Retinal pigment epithelial cell (primary cell): ENCODE results near the gene TBL3.
A peak's percentile ranks its signal among the peaks of the same experiment; 100 is the strongest.

Experiments used
- DNase-seq: peaks from one replicate; pipeline ENCODE4 v3.0.0-alpha.2; 2010; ENCODE audit warnings: low read depth
- H3K4me3 ChIP-seq: 2 replicates; pipeline ENCODE4 v1.5.1; 2011; ENCODE audit warnings: mild to moderate bottlenecking, low read length, control low read depth, moderate library complexity
- TF ChIP-seq, protein P1 (sequence below): conservative IDR thresholded peaks from 2 replicates; pipeline ENCODE4 v1.5.1; 2011; ENCODE audit warnings: low read depth, low read length, control low read depth, inconsistent platforms

TBL3 gene

DNA sequence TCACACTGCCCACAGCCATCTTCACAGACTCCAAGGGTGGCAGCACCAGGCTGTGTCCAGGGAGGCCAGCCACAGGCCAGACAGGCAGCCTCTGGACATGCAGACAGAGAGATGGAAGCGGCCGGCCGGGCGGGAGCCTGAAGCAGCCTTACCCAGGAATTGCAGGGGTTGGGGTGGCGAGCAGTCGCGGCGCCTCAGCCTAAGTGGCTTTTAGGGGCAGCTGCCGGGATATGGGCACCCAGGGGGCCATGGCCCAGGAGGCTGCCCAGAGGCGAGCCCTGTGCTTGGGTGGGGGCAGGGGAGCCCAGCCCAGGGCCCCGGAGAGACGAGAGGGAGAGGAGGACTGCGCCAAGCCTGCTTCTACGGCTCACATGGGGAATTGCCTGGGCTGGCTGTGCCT, 53.4 kb downstream of the TBL3 start:
- H3K4me3 ChIP-seq: no peak overlapping the region
- DNase-seq: no peak
- TF ChIP-seq, protein P1, sequence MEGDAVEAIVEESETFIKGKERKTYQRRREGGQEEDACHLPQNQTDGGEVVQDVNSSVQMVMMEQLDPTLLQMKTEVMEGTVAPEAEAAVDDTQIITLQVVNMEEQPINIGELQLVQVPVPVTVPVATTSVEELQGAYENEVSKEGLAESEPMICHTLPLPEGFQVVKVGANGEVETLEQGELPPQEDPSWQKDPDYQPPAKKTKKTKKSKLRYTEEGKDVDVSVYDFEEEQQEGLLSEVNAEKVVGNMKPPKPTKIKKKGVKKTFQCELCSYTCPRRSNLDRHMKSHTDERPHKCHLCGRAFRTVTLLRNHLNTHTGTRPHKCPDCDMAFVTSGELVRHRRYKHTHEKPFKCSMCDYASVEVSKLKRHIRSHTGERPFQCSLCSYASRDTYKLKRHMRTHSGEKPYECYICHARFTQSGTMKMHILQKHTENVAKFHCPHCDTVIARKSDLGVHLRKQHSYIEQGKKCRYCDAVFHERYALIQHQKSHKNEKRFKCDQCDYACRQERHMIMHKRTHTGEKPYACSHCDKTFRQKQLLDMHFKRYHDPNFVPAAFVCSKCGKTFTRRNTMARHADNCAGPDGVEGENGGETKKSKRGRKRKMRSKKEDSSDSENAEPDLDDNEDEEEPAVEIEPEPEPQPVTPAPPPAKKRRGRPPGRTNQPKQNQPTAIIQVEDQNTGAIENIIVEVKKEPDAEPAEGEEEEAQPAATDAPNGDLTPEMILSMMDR: no peak

DNA sequence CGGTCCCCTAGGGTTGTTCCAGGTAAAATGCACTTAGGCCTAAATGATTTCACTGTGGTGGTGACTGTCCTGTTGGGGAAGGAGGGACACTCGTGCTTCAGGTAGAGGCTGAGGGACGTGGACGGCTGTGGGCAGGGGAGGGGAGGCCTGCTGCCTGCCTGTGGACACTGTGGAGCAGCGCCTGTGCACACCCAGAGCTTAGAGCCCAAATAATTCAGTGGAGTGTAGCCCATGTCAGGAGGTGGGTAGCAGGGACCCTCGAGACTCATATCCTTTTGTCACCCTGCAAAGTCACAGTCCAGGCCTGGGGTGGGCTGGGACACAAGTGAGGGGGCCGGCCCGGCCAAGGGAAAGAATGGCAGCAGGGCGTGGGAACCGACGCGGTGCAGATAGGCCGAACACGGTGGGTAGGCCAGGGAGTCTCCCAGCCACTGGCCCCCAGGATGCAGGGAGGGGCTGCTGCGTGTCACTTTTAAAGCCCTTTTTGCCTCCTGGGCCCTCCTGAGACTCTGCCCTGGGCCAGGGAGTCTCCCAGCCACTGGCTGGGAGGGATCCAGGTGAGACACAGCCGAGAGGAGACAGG, 54.1 kb downstream of the TBL3 start:
- peak overlapping the region; percentile 33 for H3K4me3 ChIP-seq
- DNase-seq: no peak
- TF ChIP-seq, protein P1: no peak

DNA sequence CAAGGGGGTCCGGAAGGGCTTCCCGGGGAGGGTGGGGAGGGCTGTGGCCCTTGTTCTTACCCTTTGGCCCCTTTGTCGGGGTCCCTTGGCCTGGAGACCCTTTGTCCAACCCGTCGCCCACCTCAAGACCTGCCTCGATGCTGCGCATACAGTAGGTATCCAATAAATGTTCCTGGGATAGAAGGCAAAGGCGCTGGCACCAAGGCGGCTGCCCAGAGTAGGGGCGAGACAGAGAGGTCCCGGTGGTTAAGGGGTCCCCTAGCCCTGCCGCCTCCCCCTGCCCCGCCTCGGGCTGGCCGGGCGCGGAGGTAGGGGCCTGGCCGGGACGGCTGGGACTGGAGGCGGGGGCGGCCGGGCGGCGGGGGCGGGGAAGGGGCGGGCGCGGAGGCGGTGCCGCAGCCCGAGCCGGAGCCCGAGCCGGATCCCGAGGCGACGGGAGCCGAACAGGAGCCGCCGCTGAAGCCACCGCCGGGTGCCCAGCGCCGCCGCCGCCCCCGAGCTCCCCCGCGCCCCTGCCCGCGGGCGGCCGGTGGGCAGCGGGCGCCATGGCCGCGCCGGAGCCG, 54.7 kb downstream of the TBL3 start, which contains the start of gene NHERF2:
TSS of gene NHERF2 (plus strand) at position 442 of the 563 bp plus-strand sequence. CDS start at position 546, 104 bp downstream.
- DNase-seq: no peak
- TF ChIP-seq, protein P1: no peak
- peak within 1 kb of the TSS; percentile 54 for H3K4me3 ChIP-seq

DNA sequence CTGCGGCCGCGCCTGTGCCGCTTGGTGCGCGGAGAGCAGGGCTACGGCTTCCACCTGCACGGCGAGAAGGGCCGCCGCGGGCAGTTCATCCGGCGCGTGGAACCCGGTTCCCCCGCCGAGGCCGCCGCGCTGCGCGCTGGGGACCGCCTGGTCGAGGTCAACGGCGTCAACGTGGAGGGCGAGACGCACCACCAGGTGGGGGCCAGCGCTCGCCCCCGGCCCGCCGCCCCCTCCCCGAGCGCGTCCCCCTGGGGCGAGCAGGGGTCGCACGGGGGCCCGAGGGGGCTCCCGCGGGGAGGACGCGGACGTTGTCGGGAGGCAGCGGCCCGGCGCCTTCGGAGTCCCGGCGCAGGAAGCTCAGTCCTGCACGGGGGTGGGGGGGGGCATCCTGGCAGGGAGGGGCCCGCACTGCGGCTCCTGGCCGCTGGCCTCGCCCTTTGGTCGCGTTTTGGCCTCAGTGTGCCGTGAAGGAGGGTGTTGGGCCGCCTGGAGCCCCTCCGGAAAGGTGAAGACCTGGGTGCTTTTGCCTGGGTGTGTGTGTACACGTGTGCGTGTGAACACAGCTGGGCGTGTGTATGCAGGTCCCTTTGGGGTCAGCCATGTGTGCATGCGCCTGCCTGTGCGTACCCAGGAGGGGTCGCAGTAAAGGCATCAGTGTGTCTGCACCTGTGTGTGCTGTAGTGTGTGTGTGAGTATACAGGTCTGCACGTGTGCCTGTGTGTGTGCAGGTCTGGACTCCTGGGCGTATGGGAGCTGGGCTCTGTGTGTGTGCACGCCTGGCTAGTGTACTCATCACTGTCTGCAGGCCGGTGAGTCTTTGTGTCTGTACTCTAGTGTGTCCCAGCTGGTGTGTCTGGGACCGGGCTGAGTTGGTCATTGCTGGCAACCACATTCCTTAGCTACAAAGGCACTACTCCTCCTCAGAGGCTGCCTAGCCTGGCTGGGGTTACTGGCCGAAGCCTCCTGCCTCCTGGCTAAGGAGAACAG, 55.5 kb downstream of the TBL3 start:
- peak overlapping the region; percentile 54 for H3K4me3 ChIP-seq
- DNase-seq: no peak
- TF ChIP-seq, protein P1: peak; percentile 17

DNA sequence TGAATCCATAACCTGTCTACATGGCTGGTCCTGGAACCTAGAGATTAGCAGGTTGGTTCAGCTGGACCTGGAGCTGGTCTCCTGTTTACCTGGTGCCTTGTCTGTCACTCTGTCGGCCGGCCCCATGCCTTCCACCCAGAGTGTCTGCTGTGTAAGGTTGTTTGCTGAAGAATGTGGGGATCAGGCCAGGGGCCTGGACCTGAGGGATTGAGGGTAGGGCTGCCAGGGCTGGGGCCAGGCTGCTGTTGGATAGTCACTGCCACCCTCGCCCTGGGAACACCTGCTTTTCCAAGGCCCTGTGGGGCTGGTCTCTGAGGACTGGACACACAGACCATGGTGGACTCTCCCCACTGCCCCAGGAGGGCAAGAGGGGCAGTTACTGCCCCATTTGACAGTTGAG, 56.3 kb downstream of the TBL3 start:
- TF ChIP-seq, protein P1: no peak
- no peak overlapping the region for H3K4me3 ChIP-seq
- DNase-seq: no peak

DNA sequence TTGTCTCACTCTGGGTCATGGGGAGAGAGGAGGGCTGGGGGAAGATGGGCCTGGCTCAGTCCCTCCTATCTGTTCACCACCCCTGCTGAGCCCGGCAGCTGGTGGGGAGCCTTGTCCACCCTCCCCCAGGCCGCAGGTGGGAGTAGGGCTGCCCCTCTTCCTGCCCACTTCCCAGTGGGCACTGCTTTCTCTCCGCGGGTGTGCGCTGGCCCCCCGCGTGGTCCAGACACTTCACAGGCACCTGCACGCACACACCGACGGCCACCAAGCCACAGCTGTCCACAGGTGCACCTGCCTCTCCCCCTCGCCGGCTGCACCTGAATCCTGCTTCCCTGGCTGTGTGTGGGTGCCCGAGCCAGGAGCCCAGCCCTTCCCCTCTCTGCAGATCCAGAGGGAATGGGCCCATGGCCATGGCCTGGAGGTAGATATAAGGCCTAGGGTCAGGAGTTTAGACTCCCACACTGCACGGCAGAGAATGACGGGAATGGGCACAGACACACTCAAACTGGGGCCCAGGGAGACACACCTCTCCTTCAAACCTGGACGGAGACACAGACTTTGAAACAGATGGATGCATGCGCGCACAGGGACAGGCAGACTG, 56.9 kb downstream of the TBL3 start:
- no peak overlapping the region for H3K4me3 ChIP-seq
- TF ChIP-seq, protein P1: no peak
- no peak for DNase-seq
